ENCODE results near the gene CST7.

The CST7 gene

GRCh38 chr20:24936526-24937407 lies 12.3 kb upstream of the CST7 start:
- Histone ChIP-seq H2AFZ (ENCODE audit: low read depth, low read length, severe bottlenecking) (no peak overlapping the region), H3K79me2 (ENCODE audit: insufficient read depth, low read length) (no peaks in the 10 kb centered on the region), H4K20me1 (ENCODE audit: low read depth, low read length) (no peaks in the 10 kb centered on the region), H3K27me3 (ENCODE audit: low read length) (no peaks in the 10 kb centered on the region), H3K9me2 (replicated peaks; ENCODE audit: insufficient read depth, low read length) (no peaks in the 10 kb centered on the region), H3K4me2 (ENCODE audit: low read depth, low read length, poor library complexity, severe bottlenecking) (no peak overlapping the region), H3K4me3 (ENCODE audit: insufficient read depth, low read length, poor library complexity, severe bottlenecking) (no peak overlapping the region), H3K27ac (ENCODE audit: low read depth, low read length) (no peak overlapping the region), H3K9ac (ENCODE audit: low read length) (no peak overlapping the region), H3F3A (ENCODE audit: insufficient read depth) (no peaks in the 10 kb centered on the region), H3K36me3 (ENCODE audit: low read length) (no peaks in the 10 kb centered on the region), H3K9me3 (ENCODE audit: insufficient read depth, low read length) (no peaks in the 10 kb centered on the region)
- TF ChIP-seq EZH2phosphoT487 (conservative IDR thresholded peaks at IDR 0.05; ENCODE audit: low read length) (no peak), CTCF (IDR thresholded peaks at IDR 0.05; ENCODE audit: insufficient read depth, low read length, poor library complexity, severe bottlenecking) (no peak)

- TF ChIP-seq CTCF (IDR thresholded peaks at IDR 0.05; ENCODE audit: insufficient read depth, low read length, poor library complexity, severe bottlenecking), result no peak
- Histone ChIP-seq H3K79me2 (ENCODE audit: insufficient read depth, low read length) (no peaks in the 10 kb centered on the region), H3K9me3 (ENCODE audit: insufficient read depth, low read length) (no peaks in the 10 kb centered on the region)
These were observed 11.5 kb upstream of the CST7 start for GRCh38 chr20:24937579-24937978.

GRCh38 chr20:24938498-24938897 lies 10.6 kb upstream of the CST7 start:
- H3K27ac ChIP-seq (ENCODE audit: low read depth, low read length), result no peak overlapping the region
- H3K27me3 ChIP-seq (ENCODE audit: low read length), result no peaks in the 10 kb centered on the region
- no peaks in the 10 kb centered on the region for H3F3A ChIP-seq (ENCODE audit: insufficient read depth)
- no peaks in the 10 kb centered on the region for H3K79me2 ChIP-seq (ENCODE audit: insufficient read depth, low read length)
- H3K9ac ChIP-seq (ENCODE audit: low read length), result no peak overlapping the region
- TF ChIP-seq CTCF (IDR thresholded peaks at IDR 0.05; ENCODE audit: insufficient read depth, low read length, poor library complexity, severe bottlenecking), result no peak
- TF ChIP-seq EZH2phosphoT487 (conservative IDR thresholded peaks at IDR 0.05; ENCODE audit: low read length), result no peak
- no peak overlapping the region for H2AFZ ChIP-seq (ENCODE audit: low read depth, low read length, severe bottlenecking)
- H4K20me1 ChIP-seq (ENCODE audit: low read depth, low read length), result no peaks in the 10 kb centered on the region
- H3K36me3 ChIP-seq (ENCODE audit: low read length), result no peaks in the 10 kb centered on the region
- no peaks in the 10 kb centered on the region for H3K9me2 ChIP-seq (replicated peaks; ENCODE audit: insufficient read depth, low read length)
- no peaks in the 10 kb centered on the region for H3K9me3 ChIP-seq (ENCODE audit: insufficient read depth, low read length)
- H3K4me3 ChIP-seq (ENCODE audit: insufficient read depth, low read length, poor library complexity, severe bottlenecking), result no peak overlapping the region
- no peak overlapping the region for H3K4me2 ChIP-seq (ENCODE audit: low read depth, low read length, poor library complexity, severe bottlenecking)

More at GRCh38 chr20:24937579-24937978, 11.5 kb upstream of the CST7 start:
- H2AFZ ChIP-seq (ENCODE audit: low read depth, low read length, severe bottlenecking), result no peak overlapping the region
- H3K36me3 ChIP-seq (ENCODE audit: low read length), result no peaks in the 10 kb centered on the region
- H3K27ac ChIP-seq (ENCODE audit: low read depth, low read length), result no peak overlapping the region
- H3K9me2 ChIP-seq (replicated peaks; ENCODE audit: insufficient read depth, low read length), result no peaks in the 10 kb centered on the region
- no peak overlapping the region for H3K4me3 ChIP-seq (ENCODE audit: insufficient read depth, low read length, poor library complexity, severe bottlenecking)
- no peak overlapping the region for H3K4me2 ChIP-seq (ENCODE audit: low read depth, low read length, poor library complexity, severe bottlenecking)
- H3F3A ChIP-seq (ENCODE audit: insufficient read depth), result no peaks in the 10 kb centered on the region
- no peak overlapping the region for H3K9ac ChIP-seq (ENCODE audit: low read length)
- H4K20me1 ChIP-seq (ENCODE audit: low read depth, low read length), result no peaks in the 10 kb centered on the region
- H3K27me3 ChIP-seq (ENCODE audit: low read length), result no peaks in the 10 kb centered on the region
